GM12878 (cell line): ENCODE data around the gene SCGB3A1. TPM values are rescaled to one million over a fixed set of nuclear protein-coding genes. Genes with fewer than 3 reads are reported as not detected.

ENCODE experiments used
- ATAC-seq: fragments of 200-7000 bp; cut with Tn5 transposase; 3 replicates; pipeline ENCODE4 v1.9.1; 2020; ENCODE audit warnings: mild to moderate bottlenecking, moderate library complexity
- BruUV-seq: library from RNA; stranded (reverse); fragments of 400-500 nt; replicated peaks from 2 replicates; lab custom pipeline; 2021; lab: Mats Ljungman, UMichigan
- CTCF ChIA-PET: fragments of 300-600 bp; sonication (Branson Sonifier 250); formaldehyde crosslinking; extraction: SDS; loops from one replicate; lab custom pipeline; 2021; ENCODE audit warnings: inconsistent platforms; lab: Yijun Ruan, JAX
- POLR2A ChIA-PET: fragments of 350-600 bp; formaldehyde crosslinking; extraction: SDS; loops from one replicate; lab custom pipeline; 2021; ENCODE audit warnings: inconsistent platforms; lab: Charles Lee
- RAD21 ChIA-PET: fragments of 300-600 bp; sonication (Branson Sonifier 250); formaldehyde crosslinking; loops from one replicate; lab custom pipeline; 2023; ENCODE audit warnings: antibody characterized with exemption; ENCODE audit not compliant: unreplicated experiment; lab: Charles Lee
- SMC1A ChIA-PET: fragments of 300-600 bp; sonication (Branson Sonifier 250); formaldehyde crosslinking; loops from one replicate; lab custom pipeline; 2023; ENCODE audit not compliant: unreplicated experiment, uncharacterized antibody; lab: Charles Lee
- DNase-seq: peaks from one replicate; pipeline ENCODE4 v3.0.0-alpha.2; 2011; ENCODE audit warnings: low read depth, low spot score
- FAIRE-seq: peaks from 3 replicates; lab custom pipeline; 2011; peaks lifted over from hg19 to GRCh38; lab: Jason Lieb, UNC
- H2AFZ ChIP-seq: 2 replicates; pipeline ENCODE4 v1.6.0; 2011; ENCODE audit warnings: low read depth, low read length, control low read depth; ENCODE audit not compliant: control insufficient read depth
- H3K27ac ChIP-seq: 2 replicates; pipeline ENCODE4 v1.5.1; 2011; ENCODE audit warnings: control low read depth; ENCODE audit not compliant: control insufficient read depth, insufficient read depth
- H3K27me3 ChIP-seq, 2 experiments: replicated peaks in 1 of 2; 2 replicates each; pipeline versions ENCODE4 v1.6.0 to v1.6.1; 2011; ENCODE audit warnings: low read length in 1 of 2; ENCODE audit not compliant: control insufficient read depth in 2 of 2, insufficient read depth in 2 of 2
- H3K36me3 ChIP-seq, 2 experiments: 2 replicates each; pipeline ENCODE4 v1.5.1; 2011; ENCODE audit warnings: low read length in 1 of 2; ENCODE audit not compliant: control insufficient read depth in 2 of 2, insufficient read depth in 2 of 2
- H3K4me1 ChIP-seq: 2 replicates; pipeline ENCODE4 v1.6.1; 2011; ENCODE audit warnings: mild to moderate bottlenecking, low read length, moderate library complexity, mixed read lengths; ENCODE audit not compliant: control insufficient read depth, insufficient read depth
- H3K4me2 ChIP-seq: 2 replicates; pipeline ENCODE4 v1.6.0; 2011; ENCODE audit warnings: control low read depth; ENCODE audit not compliant: control insufficient read depth, insufficient read depth
- H3K4me3 ChIP-seq: fragments of 200-600 bp; sonication (generic); 2 replicates; pipeline ENCODE4 v1.5.1; 2016
- H3K79me2 ChIP-seq: 2 replicates; pipeline ENCODE4 v1.6.0; 2011; ENCODE audit warnings: low read length; ENCODE audit not compliant: control insufficient read depth, insufficient read depth
- H3K9ac ChIP-seq: 2 replicates; pipeline ENCODE4 v1.8.0; 2011; ENCODE audit warnings: low read length, control low read depth, mixed read lengths; ENCODE audit not compliant: control insufficient read depth, insufficient read depth
- H3K9me3 ChIP-seq: replicated peaks from 3 replicates; pipeline ENCODE4 v1.5.1; 2011; ENCODE audit warnings: mild to moderate bottlenecking, low read length; ENCODE audit not compliant: control insufficient read depth, insufficient read depth
- H4K20me1 ChIP-seq: 2 replicates; pipeline ENCODE4 v1.6.0; 2011; ENCODE audit not compliant: control insufficient read depth, insufficient read depth
- NFYA ChIP-seq: IDR thresholded peaks from 2 replicates; pipeline ENCODE4 v1.6.1; 2011; ENCODE audit warnings: low read depth, mild to moderate bottlenecking, low read length, improper control_type of control experiment, borderline replicate concordance
- NR2F1 ChIP-seq: fragments of 450-650 bp; conservative IDR thresholded peaks from 2 replicates; pipeline ENCODE4 v1.6.1; 2017; ENCODE audit warnings: mild to moderate bottlenecking
- RAD51 ChIP-seq: fragments of 450-650 bp; IDR thresholded peaks from 2 replicates; pipeline ENCODE4 v1.6.1; 2016; ENCODE audit warnings: moderate library complexity, mild to moderate bottlenecking, inconsistent platforms
- SIN3A ChIP-seq: IDR thresholded peaks from 2 replicates; pipeline ENCODE4 v1.6.1; 2012; ENCODE audit warnings: low read depth, low read length, improper control_type of control experiment
- TARDBP ChIP-seq: IDR thresholded peaks from 2 replicates; pipeline ENCODE4 v1.6.1; 2016; ENCODE audit warnings: borderline replicate concordance
- WGBS: methylation state at CpG from one replicate; pipeline ENCODE4 v1.1.6; 2016; ENCODE audit warnings: low lambda C conversion rate; ENCODE audit not compliant: insufficient replicate concordance, insufficient coverage; ENCODE audit errors: missing lambda C conversion rate; 5-methylcytosine and 5-hydroxymethylcytosine counted together
- in situ Hi-C: fragments of 300-500 bp; cut with MboI; formaldehyde crosslinking; loops from 9 replicates; pipeline ENCODE4 v1.14.3; 2018; ENCODE audit warnings: mixed read lengths
- intact Hi-C: fragments of 100-400 bp; cut with micrococcal nuclease; formaldehyde crosslinking; loops from one replicate; pipeline ENCODE4 v1.14.2; 2022; ENCODE audit not compliant: unreplicated experiment
- polyA plus RNA-seq, 11 experiments: library from polyadenylated mRNA; depleted of rRNA in 4 of 11; unstranded in 6 of 11; stranded (reverse) in 5 of 11; fragments of >200 nt; fragmentation: Nextera tagmentation in 4 of 11; fragmentation: Illumina TruSeq in 1 of 11; extraction: Ambion mirVana in 4 of 11; extraction: Trizol in 1 of 11; gene quantifications; 1 replicate in 1 of 11; 2 replicates in 10 of 11; pipeline versions ENCODE4 v1.2.1 to v1.2.3, GENCODE V29; 2011 to 2016; ENCODE audit warnings: inconsistent platforms in 2 of 11, missing spikeins in 2 of 11, low read depth in 1 of 11
- total RNA-seq, 4 experiments: library from RNA; depleted of rRNA in 3 of 4; stranded (reverse); fragments of >200 nt in 3 of 4; fragmentation: Illumina TruSeq in 1 of 4; extraction: Trizol in 1 of 4; gene quantifications; 2 replicates each; pipeline versions ENCODE4 v1.2.1 to v1.2.3, GENCODE V29; 2013 to 2021
- TF ChIP-seq, protein P1 (sequence below): IDR thresholded peaks from 2 replicates; pipeline ENCODE4 v1.6.1; 2012; ENCODE audit warnings: mild to moderate bottlenecking, low read depth, low read length
- TF ChIP-seq, protein P2 (sequence below): IDR thresholded peaks from 2 replicates; pipeline ENCODE4 v1.6.1; 2012; ENCODE audit warnings: low read length, inconsistent platforms

Gene SCGB3A1
- total and polyA plus RNA-seq, 10 of the 15 experiments (the other 5 are each of a cell fraction or from before 2014, with no cell fraction given) = 0.46 TPM; not detected in 9

GRCh38 chr5:180586204-180586603 lies 5.1 kb downstream of the SCGB3A1 start:
- no TSS peak for BruUV-seq
- Histone ChIP-seq H3K36me3 (no peaks in the 10 kb centered on the region), H3K79me2 (no peaks in the 10 kb centered on the region), H3K4me1 (no peaks in the 10 kb centered on the region), H3K4me3 (no peak overlapping the region), H4K20me1 (no peaks in the 10 kb centered on the region), H3K9ac (no peak overlapping the region), H3K9me3 (no peaks in the 10 kb centered on the region), H3K27me3 (peaks cover 0 to 3% of the 10 kb centered on the region in 2 experiments; a peak in 1 of 4 replicates), H3K27ac (no peak overlapping the region), H3K4me2 (no peak overlapping the region), H2AFZ (no peak overlapping the region)
- DNase-seq = no peak
- intact Hi-C loops = no loop called here
- TF ChIP-seq RAD51 (no peak), NR2F1 (no peak)
- TF ChIP-seq, protein P1, sequence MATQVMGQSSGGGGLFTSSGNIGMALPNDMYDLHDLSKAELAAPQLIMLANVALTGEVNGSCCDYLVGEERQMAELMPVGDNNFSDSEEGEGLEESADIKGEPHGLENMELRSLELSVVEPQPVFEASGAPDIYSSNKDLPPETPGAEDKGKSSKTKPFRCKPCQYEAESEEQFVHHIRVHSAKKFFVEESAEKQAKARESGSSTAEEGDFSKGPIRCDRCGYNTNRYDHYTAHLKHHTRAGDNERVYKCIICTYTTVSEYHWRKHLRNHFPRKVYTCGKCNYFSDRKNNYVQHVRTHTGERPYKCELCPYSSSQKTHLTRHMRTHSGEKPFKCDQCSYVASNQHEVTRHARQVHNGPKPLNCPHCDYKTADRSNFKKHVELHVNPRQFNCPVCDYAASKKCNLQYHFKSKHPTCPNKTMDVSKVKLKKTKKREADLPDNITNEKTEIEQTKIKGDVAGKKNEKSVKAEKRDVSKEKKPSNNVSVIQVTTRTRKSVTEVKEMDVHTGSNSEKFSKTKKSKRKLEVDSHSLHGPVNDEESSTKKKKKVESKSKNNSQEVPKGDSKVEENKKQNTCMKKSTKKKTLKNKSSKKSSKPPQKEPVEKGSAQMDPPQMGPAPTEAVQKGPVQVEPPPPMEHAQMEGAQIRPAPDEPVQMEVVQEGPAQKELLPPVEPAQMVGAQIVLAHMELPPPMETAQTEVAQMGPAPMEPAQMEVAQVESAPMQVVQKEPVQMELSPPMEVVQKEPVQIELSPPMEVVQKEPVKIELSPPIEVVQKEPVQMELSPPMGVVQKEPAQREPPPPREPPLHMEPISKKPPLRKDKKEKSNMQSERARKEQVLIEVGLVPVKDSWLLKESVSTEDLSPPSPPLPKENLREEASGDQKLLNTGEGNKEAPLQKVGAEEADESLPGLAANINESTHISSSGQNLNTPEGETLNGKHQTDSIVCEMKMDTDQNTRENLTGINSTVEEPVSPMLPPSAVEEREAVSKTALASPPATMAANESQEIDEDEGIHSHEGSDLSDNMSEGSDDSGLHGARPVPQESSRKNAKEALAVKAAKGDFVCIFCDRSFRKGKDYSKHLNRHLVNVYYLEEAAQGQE = no peak
- ATAC-seq = no peak
- RAD21 ChIA-PET = no interaction called here
- no peak for FAIRE-seq
- SMC1A ChIA-PET = no interaction called here
- POLR2A ChIA-PET = no interaction called here
- in situ Hi-C loops = no loop called here
- CTCF ChIA-PET = no interaction called here
- 33% methylated on average over 3 of the region's 3 CpGs for WGBS

GRCh38 chr5:180583738-180584137 lies 7.6 kb downstream of the SCGB3A1 start:
- FAIRE-seq = no peak
- no peak for DNase-seq
- no peaks in the 10 kb centered on the region for H3K4me1 ChIP-seq
- WGBS = 57% methylated on average over 2 of the region's 2 CpGs
- ATAC-seq = no peak
- no peak overlapping the region for H3K4me3 ChIP-seq
- intact Hi-C loops = no loop called here
- ChIA-PET CTCF (interaction anchor here (1.2 to 1.3 kb wide), 2 partner anchors 16 to 23 kb away, joined by 3 to 4 read pairs; no protein-coding TSS in a partner anchor), RAD21 (no interaction called here), SMC1A (no interaction called here), POLR2A (no interaction called here)
- H3K27ac ChIP-seq = no peak overlapping the region
- no peaks in the 10 kb centered on the region for H3K9me3 ChIP-seq
- no peak overlapping the region for H3K9ac ChIP-seq
- no peaks in the 10 kb centered on the region for H4K20me1 ChIP-seq
- no peak overlapping the region for H3K4me2 ChIP-seq
- TF ChIP-seq SIN3A (no peak), TARDBP (no peak), NFYA (no peak)
- TF ChIP-seq, protein P2, sequence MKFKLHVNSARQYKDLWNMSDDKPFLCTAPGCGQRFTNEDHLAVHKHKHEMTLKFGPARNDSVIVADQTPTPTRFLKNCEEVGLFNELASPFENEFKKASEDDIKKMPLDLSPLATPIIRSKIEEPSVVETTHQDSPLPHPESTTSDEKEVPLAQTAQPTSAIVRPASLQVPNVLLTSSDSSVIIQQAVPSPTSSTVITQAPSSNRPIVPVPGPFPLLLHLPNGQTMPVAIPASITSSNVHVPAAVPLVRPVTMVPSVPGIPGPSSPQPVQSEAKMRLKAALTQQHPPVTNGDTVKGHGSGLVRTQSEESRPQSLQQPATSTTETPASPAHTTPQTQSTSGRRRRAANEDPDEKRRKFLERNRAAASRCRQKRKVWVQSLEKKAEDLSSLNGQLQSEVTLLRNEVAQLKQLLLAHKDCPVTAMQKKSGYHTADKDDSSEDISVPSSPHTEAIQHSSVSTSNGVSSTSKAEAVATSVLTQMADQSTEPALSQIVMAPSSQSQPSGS = no peak
- BruUV-seq = TSS peak; percentile 25
- in situ Hi-C loops = no loop called here
- H3K36me3 ChIP-seq = no peaks in the 10 kb centered on the region
- H3K79me2 ChIP-seq = no peaks in the 10 kb centered on the region
- no peak overlapping the region for H2AFZ ChIP-seq
- no peaks in the 10 kb centered on the region for H3K27me3 ChIP-seq
